ENCODE measurements around the gene YPEL5.
"Not testable (repeated sequence)": the region's sequence is repeated elsewhere in the genome, so short reads cannot be mapped to it uniquely, and the experiment has no call there.

The YPEL5 gene

GRCh38 chr2:30139131-30139870 lies 7.5 kb upstream of the YPEL5 start:
- DNase-seq: no peak

GRCh38 chr2:30141136-30141535 lies 5.7 kb upstream of the YPEL5 start:
- DNase-seq: no peak

GRCh38 chr2:30144260-30144659 lies 2.5 kb upstream of the YPEL5 start:
- no peak for DNase-seq

GRCh38 chr2:30144951-30145350 lies 1.9 kb upstream of the YPEL5 start:
- not testable (repeated sequence) for DNase-seq

- no peak for DNase-seq
Observed at GRCh38 chr2:30145826-30146336, 926 bp upstream of the YPEL5 start.

- no peak for DNase-seq
Observed at GRCh38 chr2:30147196-30147714, 448 bp downstream of the YPEL5 start.

- DNase-seq: no peak
Observed at GRCh38 chr2:30147715-30148610, 1.2 kb downstream of the YPEL5 start.

GRCh38 chr2:30148850-30149249 lies 2.0 kb downstream of the YPEL5 start:
- DNase-seq: no peak

GRCh38 chr2:30149513-30149912 lies 2.7 kb downstream of the YPEL5 start:
- DNase-seq: no peak

- no peak for DNase-seq
Observed at GRCh38 chr2:30149976-30150375, 3.2 kb downstream of the YPEL5 start.

GRCh38 chr2:30150786-30151185 lies 4.0 kb downstream of the YPEL5 start:
- DNase-seq: no peak

- no peak for DNase-seq
Observed at GRCh38 chr2:30152385-30152784, 5.6 kb downstream of the YPEL5 start.

GRCh38 chr2:30155202-30155601 lies 8.4 kb downstream of the YPEL5 start:
- no peak for DNase-seq

GRCh38 chr2:30155889-30156658 lies 9.3 kb downstream of the YPEL5 start:
- no peak for DNase-seq

- DNase-seq: no peak
Observed at GRCh38 chr2:30157616-30158015, 10.8 kb downstream of the YPEL5 start.

- no peak for DNase-seq
Observed at GRCh38 chr2:30159766-30160165, 13.0 kb downstream of the YPEL5 start.

- no peak for DNase-seq
Observed at GRCh38 chr2:30161929-30162706, 15.3 kb downstream of the YPEL5 start.

GRCh38 chr2:30162806-30163205 lies 16.0 kb downstream of the YPEL5 start:
- no peak for DNase-seq

- no peak for DNase-seq
Observed at GRCh38 chr2:30164131-30164925, 17.5 kb downstream of the YPEL5 start.

- no peak for DNase-seq
Observed at GRCh38 chr2:30165050-30165520, 18.3 kb downstream of the YPEL5 start.

GRCh38 chr2:30165617-30166016 lies 18.8 kb downstream of the YPEL5 start:
- DNase-seq: no peak
